AG04450 (cell line): ENCODE data around the gene NDUFS8. TPM values are rescaled to one million over a fixed set of nuclear protein-coding genes. Genes with fewer than 3 reads are reported as not detected.

Experiments used
- CTCF ChIA-PET: fragments of 300-600, 350-600 bp; formaldehyde crosslinking; extraction: SDS; loops from one replicate; lab custom pipeline; 2022; ENCODE audit warnings: antibody characterized with exemption, inconsistent platforms; lab: Charles Lee
- POLR2A ChIA-PET: fragments of 350-600 bp; formaldehyde crosslinking; extraction: SDS; loops from one replicate; lab custom pipeline; 2021; ENCODE audit warnings: antibody characterized with exemption, inconsistent platforms; lab: Yijun Ruan, JAX
- DNase-seq: peaks from one replicate; pipeline ENCODE4 v3.0.0-alpha.2; 2011; ENCODE audit warnings: low read depth, low spot score
- H3K27ac ChIP-seq: one replicate; pipeline ENCODE4 v1.5.1; 2012; ENCODE audit warnings: low read depth, low read length, control low read depth
- H3K27me3 ChIP-seq: one replicate; pipeline ENCODE4 v1.6.0; 2012; ENCODE audit warnings: low read length; ENCODE audit not compliant: control insufficient read depth, insufficient read depth
- H3K4me3 ChIP-seq: 2 replicates; pipeline ENCODE4 v1.5.1; 2011; ENCODE audit warnings: mild to moderate bottlenecking, low read depth, low read length, control low read depth
- H3K9me3 ChIP-seq: 2 replicates; pipeline ENCODE4 v1.5.1; 2012; ENCODE audit warnings: low read length; ENCODE audit not compliant: control insufficient read depth, insufficient read depth
- polyA plus RNA-seq: library from polyadenylated mRNA; depleted of rRNA; stranded (reverse); fragments of >200 nt; gene quantifications from 2 replicates; pipeline ENCODE4 v1.2.3, GENCODE V29; 2011
- TF ChIP-seq, protein P1 (sequence below): IDR thresholded peaks from 2 replicates; pipeline ENCODE4 v1.5.1; 2011; ENCODE audit warnings: low read depth, low read length, control low read depth, inconsistent platforms

Gene NDUFS8
- polyA plus RNA-seq, 1 experiment = 42.5 TPM

DNA sequence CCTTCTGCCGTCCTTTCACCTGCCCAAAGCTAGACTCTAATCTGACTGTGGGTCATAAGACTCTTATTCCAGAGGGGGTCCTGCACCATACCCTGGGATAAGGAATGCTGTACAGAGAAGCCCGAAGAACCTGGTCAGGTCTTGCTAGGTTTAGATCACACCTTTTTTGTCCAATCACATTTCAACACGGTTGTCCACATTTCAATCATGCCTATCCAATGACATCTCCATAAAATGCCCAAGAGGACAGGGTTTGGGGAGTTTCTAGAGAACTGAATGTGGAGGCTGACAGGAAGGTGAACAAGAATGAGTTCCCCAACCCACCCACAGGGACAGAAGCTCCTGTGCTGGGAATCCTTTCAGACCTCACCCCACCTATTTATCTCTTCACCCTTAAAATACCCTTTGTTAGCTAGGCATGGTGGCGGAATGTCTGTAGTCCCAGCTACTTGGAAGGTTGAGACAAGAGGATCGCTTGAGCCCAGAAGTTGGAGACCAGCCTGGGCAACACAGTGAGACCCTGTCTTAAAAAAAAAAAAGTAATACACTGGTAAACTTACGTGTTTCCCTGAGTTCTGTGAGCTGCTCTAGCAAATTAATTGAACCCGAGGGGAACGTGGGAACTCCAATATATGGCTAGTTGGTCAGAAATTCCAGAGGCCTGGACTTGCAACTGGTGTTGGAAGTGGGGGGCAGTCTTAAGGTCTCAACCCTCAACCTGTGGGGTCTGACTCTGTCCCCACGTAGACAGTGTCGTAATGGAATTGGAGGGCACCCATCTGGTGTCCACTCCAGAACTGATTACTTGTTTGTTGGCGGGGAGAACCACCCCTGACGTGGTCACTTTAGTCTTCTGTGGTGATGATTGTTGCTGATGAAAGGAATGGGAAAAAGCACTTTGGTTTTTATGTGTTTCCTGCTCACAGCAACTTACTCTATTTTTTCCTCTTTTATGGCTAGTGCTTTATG lies 26.1 kb downstream of the NDUFS8 start:
- Histone ChIP-seq H3K9me3 (no peaks in the 10 kb centered on the region), H3K27ac (no peak overlapping the region), H3K4me3 (no peak overlapping the region), H3K27me3 (no peaks in the 10 kb centered on the region)
- no peak for DNase-seq
- CTCF ChIA-PET = interaction anchor here (0.8 kb wide), 1 partner anchor 152 kb away, joined by 3 read pairs; no protein-coding TSS in a partner anchor
- POLR2A ChIA-PET = no interaction called here
- TF ChIP-seq, protein P1, sequence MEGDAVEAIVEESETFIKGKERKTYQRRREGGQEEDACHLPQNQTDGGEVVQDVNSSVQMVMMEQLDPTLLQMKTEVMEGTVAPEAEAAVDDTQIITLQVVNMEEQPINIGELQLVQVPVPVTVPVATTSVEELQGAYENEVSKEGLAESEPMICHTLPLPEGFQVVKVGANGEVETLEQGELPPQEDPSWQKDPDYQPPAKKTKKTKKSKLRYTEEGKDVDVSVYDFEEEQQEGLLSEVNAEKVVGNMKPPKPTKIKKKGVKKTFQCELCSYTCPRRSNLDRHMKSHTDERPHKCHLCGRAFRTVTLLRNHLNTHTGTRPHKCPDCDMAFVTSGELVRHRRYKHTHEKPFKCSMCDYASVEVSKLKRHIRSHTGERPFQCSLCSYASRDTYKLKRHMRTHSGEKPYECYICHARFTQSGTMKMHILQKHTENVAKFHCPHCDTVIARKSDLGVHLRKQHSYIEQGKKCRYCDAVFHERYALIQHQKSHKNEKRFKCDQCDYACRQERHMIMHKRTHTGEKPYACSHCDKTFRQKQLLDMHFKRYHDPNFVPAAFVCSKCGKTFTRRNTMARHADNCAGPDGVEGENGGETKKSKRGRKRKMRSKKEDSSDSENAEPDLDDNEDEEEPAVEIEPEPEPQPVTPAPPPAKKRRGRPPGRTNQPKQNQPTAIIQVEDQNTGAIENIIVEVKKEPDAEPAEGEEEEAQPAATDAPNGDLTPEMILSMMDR = no peak

GRCh38 chr11:68057807-68058206 lies 27.3 kb downstream of the NDUFS8 start:
- Histone ChIP-seq H3K27me3 (no peaks in the 10 kb centered on the region), H3K4me3 (no peak overlapping the region), H3K9me3 (no peaks in the 10 kb centered on the region), H3K27ac (no peak overlapping the region)
- CTCF ChIA-PET = no interaction called here
- TF ChIP-seq, protein P1 = no peak
- no peak for DNase-seq
- POLR2A ChIA-PET = no interaction called here

- no peak for DNase-seq
- CTCF ChIA-PET = no interaction called here
- TF ChIP-seq, protein P1 = no peak
- Histone ChIP-seq H3K9me3 (no peaks in the 10 kb centered on the region), H3K27ac (no peak overlapping the region), H3K4me3 (no peak overlapping the region), H3K27me3 (no peaks in the 10 kb centered on the region)
- POLR2A ChIA-PET = no interaction called here
These were observed 31.0 kb downstream of the NDUFS8 start for GRCh38 chr11:68061508-68061907.

GRCh38 chr11:68064926-68065325 lies 34.4 kb downstream of the NDUFS8 start:
- Histone ChIP-seq H3K27ac (no peak overlapping the region), H3K9me3 (no peaks in the 10 kb centered on the region), H3K27me3 (no peaks in the 10 kb centered on the region), H3K4me3 (no peak overlapping the region)
- TF ChIP-seq, protein P1 = no peak
- ChIA-PET CTCF (no interaction called here), POLR2A (interaction anchor here (1.0 kb wide), 1 partner anchor 21 kb away, joined by 4 read pairs; no protein-coding TSS in a partner anchor)
- no peak for DNase-seq

GRCh38 chr11:68065841-68066240 lies 35.4 kb downstream of the NDUFS8 start:
- TF ChIP-seq, protein P1 = no peak
- ChIA-PET POLR2A (no interaction called here), CTCF (no interaction called here)
- DNase-seq = no peak
- Histone ChIP-seq H3K27me3 (no peaks in the 10 kb centered on the region), H3K27ac (no peak overlapping the region), H3K4me3 (no peak overlapping the region), H3K9me3 (no peaks in the 10 kb centered on the region)
